ENCODE measurements around the gene SALL4. TPM values are rescaled to one million over a fixed set of nuclear protein-coding genes. Genes with fewer than 3 reads are reported as not detected.

The SALL4 gene
- total RNA-seq, 2 donors from 2014 or later = not detected

DNA sequence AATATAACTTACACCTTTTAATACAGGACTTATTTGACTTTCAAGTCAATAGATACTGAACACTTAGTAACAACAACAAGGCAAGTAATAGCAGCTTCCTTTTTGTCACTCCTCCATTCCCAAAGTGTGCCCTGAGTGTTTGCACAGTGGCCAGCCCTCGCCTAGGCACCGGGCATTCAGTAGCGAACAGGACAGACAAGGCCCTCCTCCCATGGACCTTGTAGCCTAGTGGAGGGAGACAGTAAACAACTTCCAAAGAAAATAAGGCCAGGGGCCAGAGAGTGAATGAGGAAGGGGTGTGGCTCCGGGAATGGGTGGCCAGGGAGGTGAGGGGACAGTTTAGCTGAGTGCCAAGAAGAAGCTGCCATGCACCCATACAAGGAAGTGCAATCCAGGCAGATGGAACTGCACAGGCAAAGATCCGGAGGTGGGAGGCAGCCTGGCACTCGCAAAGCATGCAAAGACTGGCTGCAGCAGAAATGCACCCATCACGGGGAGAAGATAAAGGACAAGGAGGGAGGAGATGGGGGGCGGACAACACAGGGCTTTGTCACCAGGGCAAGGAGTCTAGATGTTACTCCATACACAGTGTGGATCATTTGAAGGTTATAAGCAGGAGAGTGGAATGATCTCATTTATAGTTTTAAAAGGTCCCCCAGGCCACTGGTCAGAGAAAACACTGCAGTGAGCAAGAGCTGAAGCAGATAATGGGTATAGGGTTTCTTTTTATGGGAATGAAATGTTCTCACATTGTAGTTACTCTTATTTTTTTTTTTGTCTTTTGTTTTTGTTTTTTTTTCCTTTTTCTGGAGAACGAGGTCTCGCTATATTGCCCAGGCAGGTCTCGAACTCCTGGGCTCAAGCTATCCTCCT, 66.4 kb downstream of the SALL4 start:
- TF ChIP-seq, protein P1, sequence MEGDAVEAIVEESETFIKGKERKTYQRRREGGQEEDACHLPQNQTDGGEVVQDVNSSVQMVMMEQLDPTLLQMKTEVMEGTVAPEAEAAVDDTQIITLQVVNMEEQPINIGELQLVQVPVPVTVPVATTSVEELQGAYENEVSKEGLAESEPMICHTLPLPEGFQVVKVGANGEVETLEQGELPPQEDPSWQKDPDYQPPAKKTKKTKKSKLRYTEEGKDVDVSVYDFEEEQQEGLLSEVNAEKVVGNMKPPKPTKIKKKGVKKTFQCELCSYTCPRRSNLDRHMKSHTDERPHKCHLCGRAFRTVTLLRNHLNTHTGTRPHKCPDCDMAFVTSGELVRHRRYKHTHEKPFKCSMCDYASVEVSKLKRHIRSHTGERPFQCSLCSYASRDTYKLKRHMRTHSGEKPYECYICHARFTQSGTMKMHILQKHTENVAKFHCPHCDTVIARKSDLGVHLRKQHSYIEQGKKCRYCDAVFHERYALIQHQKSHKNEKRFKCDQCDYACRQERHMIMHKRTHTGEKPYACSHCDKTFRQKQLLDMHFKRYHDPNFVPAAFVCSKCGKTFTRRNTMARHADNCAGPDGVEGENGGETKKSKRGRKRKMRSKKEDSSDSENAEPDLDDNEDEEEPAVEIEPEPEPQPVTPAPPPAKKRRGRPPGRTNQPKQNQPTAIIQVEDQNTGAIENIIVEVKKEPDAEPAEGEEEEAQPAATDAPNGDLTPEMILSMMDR (IDR thresholded peaks at IDR 0.05) = no peak
- H3K27me3 ChIP-seq (replicated peaks; ENCODE audit: insufficient read depth) = no peaks in the 10 kb centered on the region
- no peak overlapping the region for H3K4me3 ChIP-seq
- no peak for ATAC-seq (ENCODE audit: insufficient number of reproducible peaks, low FRiP score, low read depth)
- no peak for DNase-seq (ENCODE audit: low spot score)
- H3K9me3 ChIP-seq = no peaks in the 10 kb centered on the region
- peaks cover 13 to 38% of the 10 kb centered on the region in 2 donors for H3K4me1 ChIP-seq (ENCODE audit: control insufficient read depth in 1 of 2, low read depth in 2 of 2)
- H3K36me3 ChIP-seq = no peaks in the 10 kb centered on the region
- H3K27ac ChIP-seq = no peak overlapping the region

DNA sequence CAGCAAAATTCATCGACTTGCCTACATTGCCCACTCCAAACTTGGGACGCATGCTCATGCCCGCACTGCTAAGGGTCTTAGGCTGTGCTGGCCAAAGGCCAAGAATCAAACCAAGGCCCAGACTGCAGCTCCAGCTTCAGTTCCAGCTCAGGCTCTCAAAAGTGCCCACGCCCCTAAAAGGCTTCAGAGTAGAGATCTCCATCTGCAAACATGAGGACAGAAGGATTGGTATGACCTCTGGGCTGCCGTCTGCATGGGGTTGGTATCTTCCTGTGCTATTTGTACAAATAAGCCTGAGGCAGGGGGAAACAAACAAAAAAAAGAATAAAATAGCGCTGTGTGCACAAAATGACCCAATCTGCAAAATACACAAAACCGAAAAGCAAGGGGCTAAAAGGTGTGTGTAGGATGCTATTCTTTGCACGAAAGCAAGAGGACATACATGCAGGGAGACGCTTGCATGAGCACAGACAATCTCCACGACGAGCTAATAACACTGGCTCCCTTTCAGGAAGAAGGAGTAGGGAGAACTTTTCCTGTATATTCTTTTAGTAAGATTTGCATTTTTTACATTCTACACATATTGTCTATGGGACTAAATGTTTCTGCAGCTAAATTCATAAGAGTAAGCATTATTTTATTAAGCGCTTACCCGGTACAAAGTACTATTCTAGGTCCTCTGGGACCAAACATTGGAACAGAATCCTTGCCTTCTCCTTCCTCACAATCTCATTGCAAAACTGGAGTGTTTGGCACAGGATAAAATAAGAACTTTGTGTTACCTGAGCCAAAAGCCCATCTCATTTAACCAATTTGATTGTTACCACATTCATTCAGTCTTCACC, 67.2 kb downstream of the SALL4 start:
- ATAC-seq (ENCODE audit: insufficient number of reproducible peaks, low FRiP score, low read depth) = no peak
- no peak overlapping the region for H3K4me3 ChIP-seq
- H3K9me3 ChIP-seq = no peaks in the 10 kb centered on the region
- no peak for DNase-seq (ENCODE audit: low spot score)
- peaks cover 13 to 38% of the 10 kb centered on the region in 2 donors for H3K4me1 ChIP-seq (ENCODE audit: control insufficient read depth in 1 of 2, low read depth in 2 of 2)
- no peaks in the 10 kb centered on the region for H3K27me3 ChIP-seq (replicated peaks; ENCODE audit: insufficient read depth)
- TF ChIP-seq, protein P1 (IDR thresholded peaks at IDR 0.05) = no peak
- no peaks in the 10 kb centered on the region for H3K36me3 ChIP-seq
- H3K27ac ChIP-seq = no peak overlapping the region

DNA sequence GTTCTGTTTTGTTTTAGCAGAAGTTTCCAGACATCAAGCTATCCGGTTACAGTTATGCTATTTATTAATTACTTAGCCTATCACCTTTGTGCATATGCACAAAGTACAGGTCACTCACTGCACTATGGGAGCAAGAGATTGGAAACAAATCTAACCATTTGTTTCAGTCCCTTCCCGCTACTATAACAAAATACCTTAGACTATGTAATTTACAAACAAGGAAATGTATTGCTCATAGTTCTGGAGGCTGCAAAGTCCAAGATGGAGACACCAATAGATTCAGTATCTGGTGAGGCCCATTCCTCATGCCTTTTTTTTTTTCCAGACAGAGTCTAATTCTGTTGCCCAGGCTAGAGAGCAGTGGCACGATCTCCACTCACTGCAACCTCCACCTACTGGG, 69.3 kb downstream of the SALL4 start:
- Histone ChIP-seq H3K4me1 (ENCODE audit: control insufficient read depth in 1 of 2, low read depth in 2 of 2) (peaks cover 13 to 38% of the 10 kb centered on the region in 2 donors), H3K27ac (no peak overlapping the region), H3K9me3 (no peaks in the 10 kb centered on the region), H3K4me3 (no peak overlapping the region), H3K27me3 (replicated peaks; ENCODE audit: insufficient read depth) (no peaks in the 10 kb centered on the region), H3K36me3 (no peaks in the 10 kb centered on the region)
- DNase-seq (ENCODE audit: low spot score) (no peak), ATAC-seq (ENCODE audit: insufficient number of reproducible peaks, low FRiP score, low read depth) (no peak)
- TF ChIP-seq, protein P1 (IDR thresholded peaks at IDR 0.05) = no peak

Other genes starting within 250 kb of the SALL4 start
- 10 to 100 TPM; 54.4 TPM for gene ATP9A, start 34.1 kb downstream of the SALL4 start, total RNA-seq